GM18858 (cell line): Measurements from ENCODE around the gene EML6.
A peak's percentile ranks its signal among the peaks of the same experiment; 100 is the strongest.
"Not testable (repeated sequence)": the region's sequence is repeated elsewhere in the genome, so short reads cannot be mapped to it uniquely, and the experiment has no call there.

Experiments
- ATAC-seq: cut with Tn5 transposase; IDR thresholded peaks from one replicate; pipeline ENCODE4 v1.9.1; 2021; ENCODE audit not compliant: unreplicated experiment

EML6 gene

DNA sequence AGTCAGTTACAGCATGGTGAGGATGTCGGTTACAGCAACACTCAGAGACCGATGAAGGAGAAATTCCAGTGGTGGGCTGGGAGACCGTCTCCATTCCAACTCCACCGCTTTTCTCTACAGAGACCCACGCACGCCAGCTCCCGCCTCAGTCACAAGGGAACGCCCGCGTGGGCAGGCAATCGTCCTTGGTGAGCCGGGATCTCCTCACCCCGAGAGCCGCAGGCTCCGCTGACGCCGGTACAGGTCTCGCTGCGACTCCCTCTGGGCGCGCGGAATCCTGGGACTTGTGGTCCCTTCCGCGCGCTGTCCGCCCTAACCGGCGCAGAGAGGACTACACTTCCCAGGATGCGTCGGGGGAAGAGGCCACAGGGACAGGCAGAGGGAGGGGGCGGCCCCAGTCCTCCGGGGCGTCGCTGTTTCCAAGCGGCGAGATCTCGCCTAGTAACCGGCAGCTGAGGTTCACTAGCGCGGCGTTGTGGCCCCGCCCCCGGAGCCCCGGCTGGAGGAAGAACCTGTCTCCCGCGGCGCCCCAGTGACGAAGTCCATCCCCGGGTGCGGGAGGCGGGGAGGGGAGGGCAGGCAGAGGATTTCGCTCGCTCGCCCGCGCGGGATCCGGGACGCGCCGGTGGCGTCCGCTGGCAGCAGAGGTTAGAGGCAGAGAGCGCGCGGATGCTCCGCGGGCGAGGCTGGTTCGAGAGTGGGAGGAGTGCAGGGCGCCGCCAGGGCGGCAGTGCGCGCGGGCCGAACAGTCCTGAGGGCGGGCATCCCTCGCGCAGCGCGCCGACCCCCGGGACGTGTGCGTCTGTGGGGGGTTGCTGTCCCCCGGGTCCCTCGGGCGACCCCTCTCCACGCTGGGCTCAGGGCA lies at the start of gene EML6:
Gene EML6, plus strand, starts transcription at position 532 of the 865 bp plus-strand sequence. CDS start 1,400 bp downstream, outside the sequence.
- ATAC-seq: peak; percentile 98

DNA sequence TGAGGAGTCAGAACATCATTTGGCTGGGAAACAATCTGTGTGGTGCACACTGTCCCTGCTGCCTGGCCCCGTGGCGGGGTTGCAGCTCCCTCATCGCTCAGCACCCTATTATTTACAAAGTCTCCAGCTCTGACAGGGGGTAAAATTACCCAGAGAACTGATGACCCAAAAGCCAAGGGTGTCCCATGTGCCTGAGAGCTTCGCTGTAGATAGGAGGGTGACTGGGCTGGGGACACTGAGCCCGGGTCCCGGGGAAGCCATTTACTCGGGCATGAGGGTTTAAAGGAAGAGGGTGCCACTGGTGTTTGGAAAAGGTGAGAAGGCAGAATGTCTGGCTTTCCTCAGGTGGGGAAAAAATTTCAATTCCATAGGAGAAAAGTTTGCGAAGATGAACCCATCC lies 48.2 kb upstream of the EML6 start:
- ATAC-seq: no peak

DNA sequence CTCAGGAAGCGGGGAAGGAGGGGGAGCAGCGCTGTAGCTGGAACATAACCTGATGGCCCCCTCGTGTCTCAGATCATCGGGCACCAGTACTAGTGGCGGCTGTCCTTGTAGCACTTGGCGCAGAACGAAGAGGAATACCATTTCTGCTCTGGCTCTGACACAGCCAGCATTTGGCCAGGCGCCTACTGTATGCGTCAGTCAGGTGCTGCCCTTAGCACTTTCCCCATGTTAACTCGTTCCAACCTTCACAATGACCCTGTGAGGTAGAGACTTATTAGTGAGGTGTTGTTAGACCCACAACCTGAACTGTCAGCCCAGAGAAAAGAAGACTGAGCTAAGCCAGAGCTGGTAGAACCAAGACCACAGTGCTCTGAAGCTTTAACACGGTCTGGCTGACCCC lies 47.7 kb upstream of the EML6 start:
- no peak for ATAC-seq

DNA sequence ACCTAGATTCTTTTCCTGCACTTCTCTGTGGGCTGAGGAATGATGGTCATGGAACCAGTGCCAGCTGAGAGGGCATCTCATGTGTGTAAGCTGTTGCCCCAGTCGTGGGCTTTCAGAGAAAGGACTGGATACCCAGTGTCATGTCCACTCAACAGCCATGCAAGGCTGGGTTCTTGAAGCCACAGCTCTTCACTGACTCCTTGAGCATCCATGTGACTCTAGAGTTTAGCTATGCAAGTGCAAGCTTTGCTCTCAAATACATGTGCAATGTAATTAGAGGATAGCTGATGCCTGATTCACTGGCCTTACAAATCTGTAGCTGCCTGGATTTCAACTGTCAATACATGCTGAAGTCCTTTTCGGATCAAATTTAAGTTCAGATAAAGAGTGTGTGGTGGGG lies 46.8 kb upstream of the EML6 start:
- ATAC-seq: no peak

DNA sequence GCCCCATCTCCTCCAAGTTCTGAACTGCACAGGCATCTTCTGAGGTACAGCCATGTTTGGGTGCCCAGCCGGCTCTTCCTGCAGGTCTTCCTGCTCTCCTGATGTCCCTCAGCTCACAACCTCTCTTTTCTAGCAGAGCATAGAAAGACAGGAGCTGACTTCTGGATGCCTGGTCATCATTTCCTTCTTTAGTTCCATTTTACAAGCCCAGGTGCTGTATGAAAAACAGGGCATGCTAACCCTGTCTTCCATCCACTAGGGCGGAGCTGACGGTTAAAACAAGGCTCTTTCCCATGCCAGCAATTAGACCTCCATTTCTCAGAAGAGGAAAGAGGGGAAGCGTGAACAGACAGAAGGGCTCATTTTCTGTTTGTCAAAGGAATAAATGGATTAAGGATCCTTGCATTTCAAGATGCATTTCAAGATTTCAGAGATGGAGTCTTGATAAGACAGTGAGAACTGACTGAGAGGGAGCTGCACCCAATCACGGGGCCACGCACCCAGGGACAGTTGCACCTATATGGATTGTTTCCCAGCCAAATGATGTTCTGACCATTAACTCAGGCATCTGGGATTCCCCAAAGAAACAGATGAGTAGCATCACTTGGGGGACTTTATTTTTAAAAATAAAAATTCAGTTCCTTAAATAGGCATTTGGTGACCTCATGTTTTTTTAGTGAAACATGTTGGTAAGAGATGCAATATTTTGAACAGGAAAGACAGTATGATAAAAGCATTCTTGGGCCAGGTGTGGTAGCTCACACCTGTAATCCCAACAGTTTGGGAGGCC lies 45.8 kb upstream of the EML6 start:
- ATAC-seq: no peak

- ATAC-seq: no peak
Measured at GRCh38 chr2:54678719-54679118, 44.7 kb upstream of the EML6 start.

GRCh38 chr2:54680397-54681041 lies 42.9 kb upstream of the EML6 start:
- peak; percentile 80 for ATAC-seq

GRCh38 chr2:54681416-54681815 lies 42.0 kb upstream of the EML6 start:
- no peak for ATAC-seq

DNA sequence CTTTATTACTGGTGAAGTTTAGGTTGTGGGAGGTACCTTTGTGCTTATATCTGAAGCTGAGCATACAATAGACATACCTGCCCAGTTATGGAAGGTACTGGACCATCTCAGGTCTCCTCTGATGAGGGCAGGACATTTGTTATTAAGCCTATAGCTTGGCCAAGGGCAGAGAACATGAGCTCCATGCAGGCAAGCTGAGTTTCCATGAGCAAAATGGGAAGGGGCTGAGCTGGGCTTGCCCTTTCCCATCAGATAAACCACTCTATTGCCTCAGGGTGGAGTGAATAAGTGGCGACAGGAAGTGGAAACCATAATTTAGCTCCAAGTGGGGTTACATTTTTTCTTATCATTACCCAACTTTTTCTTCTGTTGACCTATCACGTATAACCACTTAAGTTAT lies 39.9 kb upstream of the EML6 start:
- no peak for ATAC-seq

GRCh38 chr2:54685263-54685775 lies 38.1 kb upstream of the EML6 start:
- ATAC-seq: no peak

- ATAC-seq: no peak
Measured at GRCh38 chr2:54687595-54688152, 35.8 kb upstream of the EML6 start.

GRCh38 chr2:54691445-54692135 lies 31.9 kb upstream of the EML6 start:
- no peak for ATAC-seq

DNA sequence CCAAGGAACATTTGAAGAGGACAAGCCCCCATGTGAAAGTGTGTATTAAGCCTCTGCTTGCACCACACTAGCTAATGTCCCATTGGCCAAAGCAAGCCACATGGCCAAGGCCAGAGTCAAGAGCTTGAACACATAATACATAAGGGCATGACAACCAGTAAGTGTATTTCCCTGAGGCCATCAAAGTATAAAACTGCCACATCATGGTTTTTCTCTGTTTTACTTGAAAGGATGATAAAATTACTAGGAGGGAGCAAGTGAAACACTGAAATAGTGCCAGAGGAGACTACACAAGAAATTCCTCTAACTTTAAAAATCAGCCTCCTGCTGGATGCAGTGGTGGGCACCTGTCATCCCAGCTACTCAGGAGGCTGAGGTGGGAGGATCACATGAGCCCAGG lies 30.9 kb upstream of the EML6 start:
- ATAC-seq: no peak

DNA sequence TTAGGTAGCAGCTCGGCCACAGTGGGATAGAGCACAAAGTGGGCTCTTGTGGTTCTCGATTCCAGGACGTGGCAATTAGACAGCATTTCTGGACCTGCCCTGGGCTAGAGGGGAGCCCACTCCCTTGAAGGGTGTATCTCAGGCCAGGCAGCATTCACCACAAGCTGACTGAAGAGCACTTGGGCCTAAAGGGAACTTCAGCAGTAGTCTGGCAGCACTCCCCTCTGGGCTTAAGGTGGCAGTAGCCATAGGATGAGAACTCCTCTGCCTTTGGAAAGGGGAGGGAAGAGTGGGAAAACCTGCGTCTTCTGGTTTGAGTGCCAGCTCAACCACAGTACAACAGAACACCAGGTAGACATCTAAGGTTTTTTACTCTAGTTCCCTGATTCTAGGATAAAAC lies 28.1 kb upstream of the EML6 start:
- no peak for ATAC-seq

GRCh38 chr2:54697934-54698333 lies 25.5 kb upstream of the EML6 start:
- no peak for ATAC-seq

DNA sequence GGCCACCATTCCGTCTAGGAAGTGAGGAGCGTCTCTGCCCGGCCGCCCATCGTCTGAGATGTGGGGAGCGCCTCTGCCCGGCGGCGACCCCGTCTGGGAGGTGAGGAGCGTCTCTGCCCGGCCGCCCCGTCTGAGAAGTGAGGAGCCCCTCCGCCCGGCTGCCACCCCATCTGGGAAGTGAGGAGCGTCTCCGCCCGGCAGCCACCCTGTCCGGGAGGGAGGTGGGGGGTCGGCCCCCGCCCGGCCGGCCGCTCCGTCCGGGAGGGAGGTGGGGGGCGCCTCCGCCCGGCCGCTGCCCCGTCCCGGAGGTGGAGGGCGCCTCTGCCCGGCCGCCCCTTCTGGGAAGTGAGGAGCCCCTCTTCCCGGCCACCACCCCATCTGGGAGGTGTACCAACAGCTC lies 24.5 kb upstream of the EML6 start:
- ATAC-seq: not testable (repeated sequence)

GRCh38 chr2:54699665-54700064 lies 23.8 kb upstream of the EML6 start:
- no peak for ATAC-seq

DNA sequence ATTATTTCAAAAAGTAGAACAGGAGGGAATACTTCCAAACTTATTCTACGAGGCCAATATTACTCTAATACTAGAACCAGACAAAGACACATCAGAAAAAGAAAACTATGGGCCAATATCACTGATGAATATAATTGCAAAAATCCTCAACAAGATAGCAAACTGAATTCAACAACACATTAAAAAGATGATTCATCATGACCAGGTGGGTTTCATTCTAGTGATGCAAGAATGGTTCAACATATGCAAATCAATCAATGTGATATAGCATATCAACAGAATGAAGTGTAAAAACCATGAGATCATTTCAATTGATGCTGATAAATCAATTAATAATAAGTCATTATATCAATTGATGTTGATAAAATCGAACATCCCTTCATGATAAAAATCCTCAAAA lies 22.4 kb upstream of the EML6 start:
- no peak for ATAC-seq

DNA sequence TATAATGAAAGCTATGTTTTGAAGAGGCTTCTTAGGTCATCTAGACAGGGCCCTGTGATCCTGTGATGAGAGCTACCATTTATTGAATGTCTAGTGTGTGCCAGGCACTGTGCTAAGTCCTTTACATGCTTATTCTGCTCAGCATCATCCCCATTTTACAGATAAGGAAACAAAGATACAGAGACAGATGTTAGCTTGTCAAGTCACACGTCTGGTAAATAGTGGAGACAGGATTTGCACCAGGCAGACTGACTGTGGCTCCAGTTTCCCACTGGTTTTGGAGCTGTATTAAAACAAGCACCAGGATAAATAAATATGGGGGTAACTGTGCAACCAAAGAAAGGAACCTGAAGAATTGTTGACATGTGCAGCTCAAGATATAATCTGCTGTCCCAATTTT lies 19.2 kb upstream of the EML6 start:
- ATAC-seq: no peak
